HG02840 (cell line): ENCODE results near the gene FAM222B.
"Not testable (repeated sequence)": the region's sequence is repeated elsewhere in the genome, so short reads cannot be mapped to it uniquely, and the experiment has no call there.

ENCODE experiments used
- ATAC-seq: cut with Tn5 transposase; IDR thresholded peaks from one replicate; pipeline ENCODE4 v1.9.1; 2021; ENCODE audit warnings: mild to moderate bottlenecking, moderate library complexity, moderate number of reproducible peaks; ENCODE audit not compliant: unreplicated experiment, low FRiP score

The FAM222B gene

DNA sequence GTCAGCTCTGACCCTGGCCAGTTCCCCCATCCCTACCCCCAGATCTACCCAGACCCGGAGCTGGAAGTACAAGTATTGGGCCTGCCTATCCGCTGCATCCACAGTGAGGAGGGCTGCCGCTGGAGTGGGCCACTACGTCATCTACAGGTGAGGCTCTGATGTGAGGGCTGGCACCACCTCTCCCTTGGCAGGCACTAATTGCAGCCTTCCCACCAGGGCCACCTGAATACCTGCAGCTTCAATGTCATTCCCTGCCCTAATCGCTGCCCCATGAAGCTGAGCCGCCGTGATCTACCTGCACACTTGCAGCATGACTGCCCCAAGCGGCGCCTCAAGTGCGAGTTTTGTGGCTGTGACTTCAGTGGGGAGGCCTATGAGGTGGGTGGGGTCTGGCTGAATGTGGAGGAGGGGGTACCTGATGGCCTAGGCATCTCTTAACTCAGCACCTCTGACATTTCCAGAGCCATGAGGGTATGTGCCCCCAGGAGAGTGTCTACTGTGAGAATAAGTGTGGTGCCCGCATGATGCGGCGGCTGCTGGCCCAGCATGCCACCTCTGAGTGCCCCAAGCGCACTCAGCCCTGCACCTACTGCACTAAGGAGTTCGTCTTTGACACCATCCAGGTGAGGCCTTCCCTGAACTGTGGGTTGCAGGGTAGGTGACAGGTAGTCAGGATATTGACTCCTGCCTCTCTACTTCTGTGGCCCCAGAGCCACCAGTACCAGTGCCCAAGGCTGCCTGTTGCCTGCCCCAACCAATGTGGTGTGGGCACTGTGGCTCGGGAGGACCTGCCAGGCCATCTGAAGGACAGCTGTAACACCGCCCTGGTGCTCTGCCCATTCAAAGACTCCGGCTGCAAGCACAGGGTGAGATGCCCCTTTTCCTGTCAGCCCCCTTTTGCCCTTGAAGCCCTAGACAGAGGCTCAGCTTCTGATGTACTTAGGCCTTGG is 94.5 kb downstream of the FAM222B start:
- no peak for ATAC-seq

DNA sequence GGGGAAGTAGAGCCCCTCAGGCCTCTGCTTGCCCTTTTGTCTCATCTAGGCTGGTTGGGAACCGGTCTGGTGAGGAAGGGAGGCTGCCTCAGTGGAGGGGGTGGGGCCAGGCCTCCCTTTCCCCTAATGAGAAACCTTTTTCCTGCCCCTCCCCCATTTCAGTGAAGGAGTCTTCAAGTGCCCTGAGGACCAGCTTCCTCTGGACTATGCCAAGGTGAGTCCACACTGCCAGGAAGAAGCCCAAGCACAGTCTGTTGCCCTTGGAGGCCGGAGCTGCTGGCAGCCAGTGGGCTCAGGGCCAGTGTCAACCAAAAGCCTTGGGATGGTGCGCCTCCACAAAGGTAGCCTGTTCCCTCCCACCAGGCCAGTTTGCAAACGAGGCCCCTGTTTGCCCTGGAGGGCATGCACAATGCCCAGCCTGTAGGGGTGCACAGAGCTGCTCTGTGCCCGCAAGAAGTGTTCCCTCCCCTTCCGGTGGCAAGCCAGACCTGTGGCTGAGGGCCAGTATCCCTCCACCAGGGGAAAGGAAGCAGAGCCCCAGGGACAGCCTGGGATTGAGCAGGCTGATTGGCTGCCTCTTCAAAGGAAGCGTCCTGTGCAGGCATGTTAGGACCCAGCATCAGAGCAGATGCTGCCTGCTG is 95.4 kb downstream of the FAM222B start:
- no peak for ATAC-seq

DNA sequence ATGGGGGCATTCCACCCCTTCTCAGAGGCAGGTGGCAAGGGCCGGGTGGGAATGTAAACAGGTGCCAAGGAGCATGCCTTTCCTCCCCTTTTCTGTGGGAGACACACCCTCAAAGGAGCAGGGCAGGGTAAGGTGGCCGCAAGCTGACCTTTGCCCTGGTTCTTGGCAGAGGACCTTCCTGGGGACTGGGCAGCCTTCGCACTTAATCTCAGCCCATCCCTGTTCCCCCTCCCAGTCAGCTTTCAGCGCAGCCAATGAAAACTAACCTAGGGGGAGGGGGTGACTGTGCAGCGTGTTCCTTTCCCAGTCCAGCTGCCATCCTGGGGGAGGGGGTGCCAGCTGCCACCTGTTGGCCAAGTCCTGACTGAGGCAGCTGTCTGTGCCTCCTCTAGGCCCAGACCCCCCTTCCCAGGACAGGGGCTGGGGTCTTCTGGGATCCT is 96.0 kb downstream of the FAM222B start:
- no peak for ATAC-seq

DNA sequence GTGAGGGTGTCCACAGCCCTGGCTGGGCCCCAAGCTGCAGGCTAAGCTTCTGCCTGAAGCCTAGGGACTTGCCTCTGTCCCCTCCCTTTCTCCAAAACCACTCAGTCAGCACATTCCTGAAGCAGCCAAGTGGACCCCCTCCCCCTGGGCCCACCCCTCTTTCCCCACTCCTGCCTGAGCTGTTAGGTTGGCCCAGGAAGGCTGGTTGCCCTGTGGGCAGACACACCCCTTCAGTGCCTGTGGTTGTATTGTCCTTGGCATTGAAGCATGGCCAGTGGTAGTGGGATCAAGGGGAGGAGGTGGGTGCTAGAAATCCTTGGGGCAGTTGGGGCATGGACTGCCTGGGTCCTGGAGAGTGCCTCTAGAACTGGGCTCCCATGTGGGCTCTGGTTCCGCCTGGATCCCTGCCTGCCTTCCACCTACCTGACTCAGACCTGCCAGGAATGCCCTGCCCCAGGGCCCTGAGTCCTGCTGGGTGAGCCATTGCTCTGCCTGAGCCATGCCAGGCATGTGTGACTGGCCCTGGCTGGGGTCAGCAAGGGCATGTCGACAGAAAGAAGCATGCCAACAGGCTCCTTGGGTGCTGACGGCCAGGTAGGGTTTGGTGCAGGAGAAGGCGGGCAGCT is 96.7 kb downstream of the FAM222B start:
- ATAC-seq, result no peak

DNA sequence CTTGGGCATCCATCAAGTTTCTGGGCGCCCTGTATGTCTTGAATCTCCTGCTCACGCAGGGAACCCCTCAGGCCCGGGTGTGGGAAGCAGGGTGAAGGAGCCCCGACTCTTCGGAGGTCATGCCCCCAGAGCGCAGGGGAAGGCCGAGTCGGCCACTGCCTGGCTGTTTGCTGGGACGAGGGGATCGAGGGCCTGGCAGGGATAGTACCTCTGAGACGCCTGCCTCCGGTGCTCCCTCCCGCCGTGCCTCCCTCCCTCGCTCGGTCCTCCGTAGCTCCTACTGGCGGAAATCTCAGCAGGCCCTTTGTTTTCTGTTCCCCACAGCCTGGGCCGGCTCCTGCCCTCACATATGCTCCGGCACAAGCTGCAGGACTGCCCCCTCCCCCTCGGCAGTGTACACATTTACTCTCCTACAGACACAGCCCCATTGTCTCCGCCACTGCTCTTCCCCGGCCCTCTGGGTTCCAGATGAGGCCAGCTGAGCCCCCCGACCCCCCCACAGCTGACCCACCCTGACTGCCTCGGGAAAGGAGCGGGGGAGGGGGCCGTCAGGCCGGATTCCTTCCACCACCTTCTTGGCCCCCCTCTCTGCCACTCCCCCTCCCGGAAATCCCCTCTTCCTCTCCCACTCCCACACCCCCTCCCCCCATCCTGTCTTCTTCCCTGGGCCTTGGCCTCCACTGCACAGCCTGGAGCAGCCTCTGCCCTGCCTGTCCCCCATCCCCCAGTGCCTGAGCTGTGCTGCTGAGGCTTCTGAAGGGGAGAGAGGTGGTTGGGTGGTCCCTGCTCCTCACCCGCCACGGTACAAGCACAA is 97.4 kb downstream of the FAM222B start:
- ATAC-seq, result no peak

GRCh38 chr17:28744104-28744971 is 98.3 kb downstream of the FAM222B start:
- ATAC-seq, result peak; percentile 27

DNA sequence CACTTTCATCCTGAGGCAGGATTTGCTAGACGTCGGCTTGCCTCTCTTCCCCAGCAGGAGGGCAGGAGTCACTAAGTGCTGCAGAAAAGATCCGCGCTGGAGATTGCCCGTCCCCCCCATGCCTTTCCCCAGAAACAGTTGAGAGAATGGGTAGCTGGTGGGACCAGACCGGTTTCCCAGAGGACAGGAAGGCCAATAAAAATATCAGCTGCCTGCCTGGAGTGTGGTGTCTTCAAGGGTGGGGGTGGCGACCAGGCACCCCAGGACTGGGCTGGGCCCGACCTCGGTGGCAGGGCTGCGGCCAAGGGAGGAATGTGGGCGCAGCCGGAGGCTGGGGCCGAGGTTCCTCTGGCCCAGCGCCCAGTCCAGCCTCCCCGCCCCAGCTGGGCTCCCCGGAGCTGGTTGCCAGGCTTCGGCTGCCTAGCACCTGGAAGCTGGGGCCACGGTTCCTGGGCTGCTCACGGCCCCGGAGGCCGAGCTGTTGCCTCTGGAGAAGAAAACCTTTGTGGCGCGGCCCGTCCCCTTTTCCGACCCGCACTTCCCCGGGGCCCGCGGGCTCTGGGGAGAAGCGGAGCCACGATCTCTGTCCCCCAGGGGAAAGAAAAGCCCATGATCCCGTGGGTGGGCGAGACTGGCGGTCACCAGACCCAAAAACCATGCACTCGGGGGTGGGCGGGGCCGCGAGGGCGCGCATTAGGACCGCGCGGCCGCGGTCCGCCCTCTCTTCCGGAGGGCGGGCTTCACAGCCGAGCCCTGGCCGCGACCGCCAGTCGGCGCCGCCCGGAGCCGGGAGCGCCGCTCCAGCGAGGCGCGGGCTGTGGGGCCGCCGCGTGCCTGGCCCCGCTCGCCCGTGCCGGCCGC is 99.1 kb downstream of the FAM222B start, which contains the start of gene TRAF4:
TRAF4 (plus strand) TSS at position 769 of the 861 bp plus-strand sequence. CDS start 102 bp downstream, outside the sequence.
- ATAC-seq, result peak; percentile 52

DNA sequence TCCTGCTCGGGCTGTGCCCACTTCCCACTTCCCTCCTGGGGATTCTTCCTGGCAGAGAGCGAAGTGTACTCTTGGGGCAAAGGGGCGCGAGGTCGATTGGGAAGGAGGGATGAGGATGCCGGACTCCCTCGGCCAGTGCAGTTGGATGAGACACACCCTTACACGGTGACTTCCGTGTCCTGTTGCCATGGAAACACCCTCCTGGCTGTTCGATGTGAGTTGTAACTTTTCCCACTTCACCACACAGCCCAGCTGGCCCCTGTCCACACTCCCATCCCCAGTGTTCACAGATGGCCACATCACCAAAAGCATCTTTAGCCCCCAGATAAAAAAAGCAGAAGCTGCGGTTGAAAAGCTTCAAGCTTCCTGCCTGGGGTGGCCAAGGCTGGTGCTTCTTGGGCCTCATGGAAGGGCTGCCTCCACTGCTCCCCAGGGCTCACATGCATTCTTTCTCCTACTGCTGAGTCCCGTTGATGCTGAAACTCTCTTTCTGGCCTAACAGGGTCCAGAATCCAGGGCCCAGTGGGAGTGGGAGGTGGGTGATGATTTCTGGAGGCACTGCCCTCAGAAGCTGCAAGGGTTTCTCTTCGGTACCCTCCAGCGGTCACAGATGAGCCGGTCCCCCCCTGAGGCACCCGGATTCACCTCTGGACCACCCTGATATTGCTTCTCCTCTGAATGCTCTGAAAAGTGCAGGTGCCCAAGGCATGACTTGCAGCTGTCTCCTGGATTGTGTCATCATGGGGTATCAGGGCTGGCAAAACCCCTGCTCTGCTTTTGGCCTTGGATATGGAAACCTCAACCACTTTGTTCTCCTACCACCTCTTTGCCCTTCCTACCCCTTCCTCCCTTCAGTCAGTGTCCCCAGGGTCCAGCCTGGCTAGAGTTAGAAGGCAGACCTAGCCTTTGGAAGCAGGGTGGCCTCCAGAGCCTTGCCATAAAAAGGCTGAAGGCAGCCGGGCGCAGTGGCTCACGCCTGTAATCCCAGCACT is 100.9 kb downstream of the FAM222B start:
- no peak for ATAC-seq

DNA sequence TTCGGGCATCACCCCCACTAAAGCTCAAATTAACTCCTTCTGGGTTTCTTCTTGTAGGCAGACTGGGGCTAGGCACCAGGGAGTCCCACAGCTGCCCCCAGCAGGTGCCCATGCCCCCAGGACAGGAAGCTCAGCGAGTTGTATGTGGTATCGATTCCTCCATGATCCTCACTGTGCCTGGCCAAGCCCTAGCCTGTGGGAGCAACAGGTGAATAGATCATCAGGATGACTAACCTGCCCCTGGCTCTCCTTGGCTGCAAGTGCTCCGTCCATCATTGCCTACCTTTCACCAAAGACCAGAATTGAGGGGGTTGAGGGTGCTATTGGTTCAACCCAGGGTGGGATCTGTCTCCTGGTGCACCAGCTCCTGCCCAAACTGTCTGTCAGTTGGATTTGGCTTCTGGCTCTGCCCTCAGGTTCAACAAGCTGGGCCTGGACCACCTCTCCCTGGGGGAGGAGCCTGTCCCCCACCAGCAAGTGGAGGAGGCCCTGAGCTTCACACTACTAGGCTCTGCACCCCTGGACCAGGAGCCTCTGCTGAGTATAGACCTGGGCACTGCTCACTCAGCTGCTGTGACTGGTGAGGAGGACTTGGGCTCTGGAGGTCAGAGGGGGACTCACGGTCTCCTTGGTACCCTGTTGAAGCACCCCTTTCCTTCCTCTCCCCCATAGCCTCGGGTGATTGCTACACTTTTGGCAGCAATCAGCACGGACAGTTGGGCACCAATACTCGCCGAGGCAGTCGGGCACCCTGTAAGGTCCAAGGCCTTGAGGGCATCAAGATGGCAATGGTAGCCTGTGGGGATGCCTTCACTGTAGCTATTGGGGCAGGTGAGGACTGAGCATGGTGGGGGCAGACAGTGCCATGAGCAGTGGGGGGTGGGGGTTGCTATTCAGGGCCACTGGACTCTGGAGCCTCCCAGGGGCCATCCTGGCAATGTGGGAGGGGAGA is 101.9 kb downstream of the FAM222B start:
- no peak for ATAC-seq

- no peak for ATAC-seq
Observed at GRCh38 chr17:28738680-28739384, 103.8 kb downstream of the FAM222B start.

DNA sequence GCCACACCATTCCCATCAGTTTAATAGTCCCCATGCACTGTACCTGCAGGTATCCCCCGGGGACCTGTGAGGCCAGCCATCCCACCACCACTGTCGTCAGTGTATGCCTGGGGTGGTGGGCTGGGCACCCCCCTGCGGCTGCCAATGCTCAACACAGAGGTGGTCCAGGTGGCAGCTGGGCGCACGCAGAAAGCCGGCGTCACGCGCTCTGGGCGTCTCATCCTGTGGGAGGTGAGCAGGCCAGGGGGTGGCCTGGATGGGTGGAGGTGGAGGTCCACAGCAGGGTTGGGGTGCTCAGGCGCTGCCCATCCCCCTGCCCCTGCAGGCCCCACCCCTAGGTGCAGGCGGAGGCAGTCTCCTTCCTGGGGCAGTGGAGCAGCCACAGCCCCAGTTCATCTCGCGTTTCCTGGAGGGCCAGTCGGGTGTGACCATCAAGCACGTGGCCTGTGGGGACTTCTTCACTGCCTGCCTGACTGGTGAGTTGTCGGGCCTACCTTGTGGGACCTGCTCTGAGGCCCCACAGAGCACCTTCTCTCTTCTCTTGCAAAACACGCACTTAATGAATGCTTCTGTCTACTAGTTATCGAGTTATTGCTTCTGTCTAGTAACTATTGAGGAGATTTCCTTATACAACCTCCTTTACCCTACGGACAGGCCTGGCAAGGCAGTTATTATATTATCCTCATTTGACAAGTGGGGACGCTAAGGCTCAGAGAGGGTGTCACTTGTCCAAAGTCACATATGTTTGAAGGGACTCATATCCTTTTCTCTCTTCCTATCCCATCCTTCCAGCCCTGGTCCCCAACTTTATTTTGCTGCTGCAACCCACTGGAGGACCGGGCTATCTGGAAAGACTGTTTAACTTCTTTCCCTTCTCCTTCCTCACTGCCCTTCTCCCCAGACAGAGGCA is 104.6 kb downstream of the FAM222B start:
- peak; percentile 53 for ATAC-seq

- no peak for ATAC-seq
Observed at GRCh38 chr17:28737316-28737715, 105.3 kb downstream of the FAM222B start.

- ATAC-seq, result not testable (repeated sequence)
Observed at GRCh38 chr17:28735913-28736769, 106.4 kb downstream of the FAM222B start.
